HG02571 (cell line): ENCODE results near the gene RNF213.
"Not testable (repeated sequence)": the region's sequence is repeated elsewhere in the genome, so short reads cannot be mapped to it uniquely, and the experiment has no call there.

ENCODE experiments used
- ATAC-seq: cut with Tn5 transposase; IDR thresholded peaks from one replicate; pipeline ENCODE4 v1.9.1; 2021; ENCODE audit warnings: mild to moderate bottlenecking, moderate library complexity; ENCODE audit not compliant: unreplicated experiment

Gene RNF213

DNA sequence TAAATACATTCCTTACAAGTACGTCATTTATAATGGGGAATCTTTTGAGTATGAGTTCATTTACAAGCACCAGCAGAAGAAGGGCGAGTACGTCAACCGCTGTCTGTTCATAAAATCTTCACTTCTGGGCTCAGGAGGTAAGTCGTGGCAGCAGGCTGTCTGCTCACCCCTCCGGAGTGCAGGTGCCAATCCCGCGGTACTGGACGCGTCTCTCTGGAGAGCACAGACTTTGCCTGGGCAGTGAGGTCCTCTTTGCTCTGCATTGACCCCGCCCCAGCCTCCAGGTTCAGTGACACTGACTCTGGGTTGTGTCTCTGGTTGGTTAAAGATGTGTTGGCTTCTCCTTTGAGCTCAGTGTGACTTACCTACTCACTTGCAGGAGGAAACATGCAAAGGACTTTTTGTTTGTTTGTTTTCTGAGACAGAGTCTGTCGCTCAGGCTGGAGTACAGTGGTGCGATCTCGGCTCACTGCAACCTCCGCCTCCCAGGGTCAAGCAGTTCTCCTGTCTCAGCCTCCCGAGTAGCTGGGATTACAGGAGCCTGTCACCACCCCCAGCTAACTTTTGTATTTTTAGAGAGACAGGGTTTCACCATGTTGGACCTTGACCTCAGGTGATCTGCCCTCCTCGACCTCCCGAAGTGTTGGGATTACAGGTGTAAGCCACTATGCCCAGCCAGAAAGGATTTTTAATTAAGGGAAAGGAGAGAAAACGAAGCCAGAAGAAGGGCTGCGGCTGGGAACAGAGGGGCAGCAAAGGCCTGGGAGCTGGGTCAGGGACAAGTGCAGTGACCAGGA, 31.2 kb downstream of the RNF213 start:
- no peak for ATAC-seq

DNA sequence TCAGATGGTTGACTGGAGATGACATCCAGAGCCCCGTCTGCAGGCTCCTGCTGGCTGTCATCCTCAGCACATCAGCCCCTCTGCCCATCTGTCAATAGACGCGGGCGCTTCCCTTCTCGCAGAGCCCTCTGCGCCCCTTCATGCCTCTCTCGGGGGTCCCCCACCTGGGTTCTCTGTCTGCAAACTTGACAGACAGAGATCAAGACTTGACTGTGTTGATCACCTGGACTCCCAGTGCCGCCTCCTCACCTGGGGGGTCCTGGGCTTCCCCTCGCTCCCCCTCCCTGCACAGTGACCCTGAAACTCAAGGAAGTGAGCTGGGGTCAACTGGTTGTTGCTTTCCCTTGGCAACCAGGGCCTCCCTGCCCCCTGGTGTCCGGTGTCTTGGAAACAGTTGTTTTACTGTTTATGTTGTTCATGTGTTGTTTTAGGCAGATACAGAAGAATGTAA, 31.9 kb downstream of the RNF213 start:
- no peak for ATAC-seq

- no peak for ATAC-seq
These were observed 33.6 kb downstream of the RNF213 start for GRCh38 chr17:80294210-80294609.

- ATAC-seq: no peak
These were observed 34.0 kb downstream of the RNF213 start for GRCh38 chr17:80294653-80295052.

DNA sequence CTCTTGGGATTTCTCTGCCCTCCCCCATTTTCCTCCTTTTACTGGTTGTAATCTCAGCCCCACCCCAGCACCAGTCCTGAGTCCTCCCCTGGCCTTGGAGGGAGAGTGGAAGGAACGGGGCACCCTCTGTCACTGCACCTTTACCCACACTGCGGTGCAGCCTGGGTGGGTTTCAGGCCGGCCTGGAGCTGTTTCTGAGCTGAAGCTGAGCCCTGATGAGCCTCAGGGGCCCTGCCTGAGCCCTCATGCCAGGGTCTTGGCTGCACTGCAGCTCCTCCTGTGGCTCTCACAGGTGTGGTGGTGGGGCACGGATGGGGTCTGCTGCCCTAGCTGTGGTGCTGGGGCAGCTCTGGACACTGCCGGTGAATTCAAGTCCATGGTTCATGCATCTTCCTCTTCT, 34.5 kb downstream of the RNF213 start:
- no peak for ATAC-seq

DNA sequence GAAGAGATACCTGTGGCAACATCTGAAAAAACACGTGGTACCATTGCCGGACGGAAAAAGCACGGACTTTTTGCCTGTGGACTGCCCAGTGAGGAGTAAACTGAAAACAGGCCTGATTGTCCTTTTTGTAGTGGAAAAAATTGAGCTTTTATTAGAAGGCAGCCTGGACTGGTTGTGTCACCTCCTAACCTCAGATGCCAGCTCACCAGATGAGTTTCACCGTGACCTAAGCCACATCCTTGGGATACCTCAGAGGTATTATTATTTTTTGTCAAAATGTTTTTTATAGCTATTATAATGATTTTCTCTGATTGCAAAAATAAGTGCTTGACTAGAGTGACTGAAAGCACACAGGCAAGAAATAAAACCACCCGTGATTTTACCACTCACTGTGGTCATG, 34.9 kb downstream of the RNF213 start:
- no peak for ATAC-seq

DNA sequence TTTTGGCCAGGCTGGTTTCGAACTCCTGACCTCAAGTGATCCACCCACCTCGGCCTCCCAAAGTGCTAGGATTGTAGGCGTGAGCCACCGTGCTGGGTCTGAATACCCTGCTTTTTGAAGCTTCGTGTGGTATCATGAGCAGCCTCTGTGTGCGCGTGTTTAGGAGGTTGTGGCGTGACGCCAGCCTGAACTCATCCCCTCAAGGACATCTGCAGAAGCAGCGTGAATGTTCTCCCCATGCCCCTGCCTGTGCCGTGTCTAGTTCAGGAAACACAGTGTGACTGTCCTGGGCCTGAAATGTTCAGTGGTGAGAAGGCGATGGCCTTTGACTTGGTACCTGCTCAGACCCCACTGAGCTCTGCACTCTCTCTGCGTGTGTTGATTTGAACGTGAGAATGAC, 35.6 kb downstream of the RNF213 start:
- no peak for ATAC-seq

DNA sequence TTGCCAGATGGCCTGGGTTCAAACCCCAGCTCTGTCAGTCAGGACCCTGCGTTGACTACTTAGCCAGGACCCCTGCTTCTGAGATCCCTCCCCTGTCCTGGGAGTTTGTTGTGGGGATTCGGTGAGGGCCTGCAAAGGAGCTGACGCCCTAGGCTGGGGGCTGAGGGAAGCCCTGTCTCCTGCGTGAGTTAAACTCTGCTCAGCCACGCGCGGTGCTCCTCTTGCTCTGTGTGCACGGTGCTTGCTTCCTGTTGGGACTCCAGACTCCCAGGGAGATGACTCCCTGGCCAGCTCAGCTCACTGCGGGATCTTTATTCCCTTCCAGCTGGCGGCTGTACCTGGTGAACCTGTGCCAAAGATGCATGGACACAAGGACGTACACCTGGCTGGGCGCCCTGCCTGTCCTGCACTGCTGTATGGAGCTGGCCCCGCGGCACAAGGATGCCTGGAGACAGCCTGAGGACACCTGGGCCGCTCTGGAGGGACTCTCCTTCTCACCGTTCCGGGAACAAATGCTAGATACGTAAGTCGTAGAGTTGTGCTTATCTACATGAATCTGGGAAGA, 37.4 kb downstream of the RNF213 start:
- no peak for ATAC-seq

DNA sequence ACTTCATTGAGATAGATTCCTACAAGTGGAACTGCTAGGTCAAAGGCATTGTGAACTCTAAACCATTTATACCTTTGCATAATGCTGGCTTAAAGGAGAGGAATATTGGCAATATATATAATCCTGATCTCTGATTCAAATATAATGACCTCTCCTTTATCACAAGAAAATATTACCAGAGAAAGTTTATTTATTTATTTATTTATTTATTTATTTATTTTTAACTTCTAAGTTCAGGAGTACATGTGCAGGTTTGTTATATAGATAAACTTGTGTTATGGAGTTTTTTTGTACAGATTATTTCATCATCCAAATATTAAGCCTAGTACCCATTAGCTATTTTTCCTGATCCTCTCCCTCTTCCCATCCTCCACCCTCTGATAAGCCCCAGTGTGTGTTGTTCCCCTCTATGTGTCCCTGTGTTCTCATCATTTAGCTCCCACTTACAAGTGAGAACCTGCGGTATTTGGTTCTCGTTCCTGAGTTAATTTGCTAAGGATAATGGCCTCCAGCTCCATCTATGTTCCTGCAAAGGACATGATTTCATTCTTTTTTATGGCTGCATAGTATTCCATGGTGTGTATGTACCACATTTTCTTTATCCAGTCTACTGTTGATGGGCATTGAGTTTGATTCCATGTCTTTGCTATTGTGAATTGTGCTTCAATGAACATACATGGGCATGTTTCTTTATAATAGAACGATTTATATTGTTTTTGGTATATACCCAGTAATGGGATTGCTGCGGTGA, 38.9 kb downstream of the RNF213 start:
- ATAC-seq: not testable (repeated sequence)

DNA sequence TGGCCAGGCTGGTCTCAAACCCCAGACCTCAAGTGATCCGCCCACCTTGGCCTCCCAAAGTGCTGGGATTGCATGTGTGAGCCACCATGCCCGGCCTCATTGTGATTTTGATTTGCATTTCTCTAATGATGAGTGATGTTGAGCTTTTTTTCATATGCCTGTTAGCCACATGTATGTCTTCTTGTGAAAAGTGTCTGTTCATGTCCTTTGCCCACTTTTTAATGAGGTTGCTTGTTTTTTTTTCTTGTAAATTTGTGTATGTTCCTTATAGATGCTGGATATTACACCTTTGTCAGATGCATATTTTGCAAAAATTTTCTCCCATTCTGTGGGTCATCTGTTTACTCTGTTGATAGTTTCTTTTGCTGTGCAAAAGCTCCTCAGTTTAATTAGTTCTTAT, 40.1 kb downstream of the RNF213 start:
- ATAC-seq: not testable (repeated sequence)

- ATAC-seq: no peak
These were observed 43.2 kb downstream of the RNF213 start for GRCh38 chr17:80303824-80304223.

DNA sequence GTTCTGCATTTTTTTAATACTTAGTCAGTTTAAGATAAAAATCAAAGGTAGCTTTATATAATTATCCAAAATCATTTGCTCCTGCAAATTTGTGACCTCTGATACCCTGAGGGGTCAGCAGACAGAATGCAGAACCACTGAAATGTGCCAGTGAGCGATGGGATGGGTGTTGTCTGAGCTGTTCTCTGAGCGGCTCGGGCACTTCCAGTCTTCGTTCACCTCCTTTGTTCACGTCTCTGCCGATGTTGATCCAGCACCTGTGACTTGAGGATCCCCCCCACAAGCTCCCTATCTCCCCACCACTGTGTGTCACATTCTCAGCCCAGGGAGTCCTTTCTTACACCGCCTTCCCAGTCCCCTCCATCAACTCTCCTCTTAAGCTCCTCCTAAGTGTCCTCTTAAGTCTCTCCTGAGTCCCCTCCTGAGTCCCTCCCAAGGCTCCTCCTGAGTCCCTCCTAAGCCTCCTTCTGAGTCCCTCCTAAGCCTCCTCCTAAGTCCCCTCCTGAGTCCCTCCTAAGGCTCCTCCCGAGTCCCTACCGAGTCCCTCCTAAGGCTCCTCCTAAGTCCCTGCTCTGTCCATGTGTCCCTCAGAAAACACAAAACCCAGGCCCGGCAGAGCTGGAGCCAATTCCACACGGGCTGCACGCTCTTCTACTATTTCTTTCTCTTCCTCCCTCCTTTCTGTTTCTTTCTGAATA, 47.5 kb downstream of the RNF213 start:
- ATAC-seq: no peak

DNA sequence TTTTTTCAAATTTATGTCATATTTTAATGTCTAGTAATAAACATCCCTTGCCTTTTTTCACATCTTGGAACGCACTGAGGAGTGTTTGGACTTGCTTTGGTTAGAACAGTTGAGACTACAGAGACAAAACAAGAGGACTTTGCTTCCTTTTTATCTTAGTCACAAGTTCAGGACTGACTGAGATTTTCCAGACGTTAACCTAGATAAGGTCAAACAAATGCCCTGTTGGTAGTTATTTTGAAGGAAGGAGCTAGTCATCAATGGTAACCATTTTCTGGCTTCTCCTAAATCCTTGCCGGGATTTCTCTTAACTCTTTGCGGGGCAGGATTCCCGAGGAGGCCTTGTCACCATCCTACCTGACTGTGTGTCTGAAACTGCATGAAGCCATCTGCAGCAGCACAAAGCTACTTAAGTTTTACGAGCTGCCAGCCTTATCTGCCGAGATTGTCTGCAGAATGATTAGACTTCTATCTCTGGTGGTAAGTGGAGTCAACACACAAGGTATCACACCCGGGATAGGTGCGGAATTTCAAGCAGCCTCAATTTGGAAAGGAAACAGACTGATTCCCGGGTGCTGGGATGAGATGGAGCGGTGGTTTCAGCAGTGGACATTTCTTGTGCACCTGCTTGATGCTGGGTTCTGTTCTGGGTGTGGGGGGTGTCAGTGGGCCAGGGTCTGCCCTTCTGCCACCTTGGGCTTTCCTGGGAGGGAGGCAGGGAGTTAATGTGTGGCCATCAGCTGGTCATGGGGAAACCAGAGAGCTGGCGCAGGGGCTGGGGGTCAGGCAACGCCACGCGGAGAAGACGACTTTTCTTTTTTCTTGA, 48.3 kb downstream of the RNF213 start:
- ATAC-seq: no peak

GRCh38 chr17:80311216-80311827, 50.7 kb downstream of the RNF213 start:
- ATAC-seq: no peak

GRCh38 chr17:80312621-80313135, 52.0 kb downstream of the RNF213 start:
- no peak for ATAC-seq

DNA sequence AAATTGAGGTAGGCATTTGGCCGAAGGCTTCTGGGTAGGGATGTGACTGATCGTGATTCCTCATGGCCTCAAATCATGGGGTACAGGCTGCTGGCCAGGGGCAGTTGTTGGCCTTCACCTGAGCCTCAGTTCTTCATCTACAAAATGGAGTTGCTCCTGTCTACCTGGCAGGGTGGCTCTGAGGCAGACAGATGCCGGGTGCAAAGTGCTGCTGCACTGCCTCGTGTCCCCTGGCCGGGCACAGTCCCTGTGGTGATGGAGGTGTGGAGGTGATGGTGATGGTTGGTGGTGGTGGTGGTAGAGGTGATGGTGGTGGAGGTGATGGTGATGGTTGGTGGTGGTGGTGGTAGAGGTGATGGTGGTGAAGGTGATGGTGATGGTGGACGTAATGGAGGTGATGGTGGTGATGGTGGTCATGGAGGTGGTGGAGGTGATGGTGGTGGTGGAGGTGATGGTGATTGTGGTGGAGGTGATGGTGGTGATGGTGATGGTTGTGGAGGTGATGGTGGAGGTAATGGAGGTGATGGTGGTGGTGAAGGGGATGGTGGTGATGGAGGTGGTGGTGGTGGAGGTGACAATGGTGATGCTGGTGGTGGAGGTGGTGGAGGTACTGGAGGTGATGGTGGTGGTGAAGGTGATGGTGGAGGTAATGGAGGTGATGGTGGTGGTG, 52.6 kb downstream of the RNF213 start:
- no peak for ATAC-seq

DNA sequence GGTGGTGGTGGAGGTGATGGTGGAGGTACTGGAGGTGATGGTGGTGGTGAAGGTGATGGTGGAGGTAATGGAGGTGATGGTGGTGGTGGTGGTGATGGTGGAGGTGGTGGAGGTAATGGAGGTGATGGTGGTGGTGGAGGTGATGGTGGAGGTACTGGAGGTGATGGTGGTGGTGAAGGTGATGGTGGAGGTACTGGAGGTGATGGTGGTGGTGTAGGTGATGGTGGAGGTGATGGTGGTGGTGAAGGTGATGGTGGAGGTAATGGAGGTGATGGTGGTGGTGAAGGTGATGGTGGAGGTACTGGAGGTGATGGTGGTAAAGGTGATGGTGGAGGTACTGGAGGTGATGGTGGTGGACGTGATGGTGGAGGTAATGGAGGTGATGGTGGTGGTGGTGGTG, 53.3 kb downstream of the RNF213 start:
- not testable (repeated sequence) for ATAC-seq

GRCh38 chr17:80315517-80316182, 55.0 kb downstream of the RNF213 start:
- ATAC-seq: no peak

- no peak for ATAC-seq
These were observed 55.8 kb downstream of the RNF213 start for GRCh38 chr17:80316431-80316830.
